GM21390 (cell line): ENCODE results near the gene SAMD1.

ENCODE experiments used
- ATAC-seq: cut with Tn5 transposase; IDR thresholded peaks from one replicate; pipeline ENCODE4 v1.9.1; 2021; ENCODE audit not compliant: unreplicated experiment

SAMD1 gene

GRCh38 chr19:14089662-14090508 lies 666 bp downstream of the SAMD1 start:
- no peak for ATAC-seq

GRCh38 chr19:14089412-14089661 lies 1.2 kb downstream of the SAMD1 start:
- no peak for ATAC-seq

DNA sequence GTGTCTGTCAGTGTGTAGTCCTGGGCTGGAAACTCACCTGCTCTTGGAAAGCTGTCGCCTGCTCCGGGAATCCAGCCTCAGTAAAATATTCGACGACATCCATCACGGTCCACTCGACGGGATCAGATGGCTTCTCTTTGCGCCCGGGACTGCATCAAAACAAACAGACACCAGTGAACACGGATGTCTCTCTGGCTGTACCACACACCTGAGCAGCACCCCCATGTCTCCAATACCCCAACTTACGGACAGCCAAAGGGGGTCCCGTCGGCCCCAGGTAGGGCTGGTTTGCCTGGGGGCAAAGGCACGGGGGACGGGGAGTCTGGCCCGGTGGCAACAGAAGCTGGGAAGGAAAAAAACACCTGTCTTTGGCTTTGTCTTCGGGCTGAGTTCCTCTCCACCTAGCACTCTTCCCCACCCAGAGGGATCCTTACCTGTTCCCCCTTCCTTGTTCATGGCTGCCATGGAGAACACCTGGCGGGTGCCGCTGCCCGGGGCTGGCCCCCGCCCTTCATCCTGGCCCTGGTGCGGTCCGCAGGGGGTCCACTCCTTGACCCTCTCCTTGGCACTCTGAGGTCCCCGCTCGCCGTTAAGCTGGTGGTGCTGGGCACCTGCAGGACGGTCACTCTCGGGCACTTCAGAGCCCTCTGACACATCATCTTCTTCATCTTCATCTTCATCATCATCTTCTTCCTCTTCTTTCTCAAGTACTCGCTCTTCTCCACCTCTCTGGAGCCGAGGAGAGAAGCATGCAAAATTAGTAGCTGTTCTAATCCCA lies 1.7 kb downstream of the SAMD1 start:
- ATAC-seq: no peak

DNA sequence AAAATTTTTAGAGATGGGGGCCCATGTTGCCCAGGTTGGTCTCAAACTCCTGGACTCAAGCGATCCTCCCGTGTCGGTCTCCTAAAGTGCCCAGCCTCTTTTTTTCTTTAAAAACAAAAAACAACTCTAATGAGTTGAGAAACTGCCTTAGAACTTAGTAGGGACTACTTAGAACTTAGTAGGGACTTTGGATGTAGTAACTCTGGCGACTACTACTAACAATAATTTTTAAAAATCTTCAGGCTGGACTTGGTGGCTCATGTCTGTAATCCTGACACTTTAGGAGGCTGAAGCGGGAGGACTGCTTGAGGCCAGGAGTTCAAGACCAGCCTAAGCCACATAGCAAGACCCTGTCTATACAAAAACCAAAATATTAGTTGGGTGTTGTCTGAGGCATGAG lies 4.5 kb downstream of the SAMD1 start:
- ATAC-seq: no peak

DNA sequence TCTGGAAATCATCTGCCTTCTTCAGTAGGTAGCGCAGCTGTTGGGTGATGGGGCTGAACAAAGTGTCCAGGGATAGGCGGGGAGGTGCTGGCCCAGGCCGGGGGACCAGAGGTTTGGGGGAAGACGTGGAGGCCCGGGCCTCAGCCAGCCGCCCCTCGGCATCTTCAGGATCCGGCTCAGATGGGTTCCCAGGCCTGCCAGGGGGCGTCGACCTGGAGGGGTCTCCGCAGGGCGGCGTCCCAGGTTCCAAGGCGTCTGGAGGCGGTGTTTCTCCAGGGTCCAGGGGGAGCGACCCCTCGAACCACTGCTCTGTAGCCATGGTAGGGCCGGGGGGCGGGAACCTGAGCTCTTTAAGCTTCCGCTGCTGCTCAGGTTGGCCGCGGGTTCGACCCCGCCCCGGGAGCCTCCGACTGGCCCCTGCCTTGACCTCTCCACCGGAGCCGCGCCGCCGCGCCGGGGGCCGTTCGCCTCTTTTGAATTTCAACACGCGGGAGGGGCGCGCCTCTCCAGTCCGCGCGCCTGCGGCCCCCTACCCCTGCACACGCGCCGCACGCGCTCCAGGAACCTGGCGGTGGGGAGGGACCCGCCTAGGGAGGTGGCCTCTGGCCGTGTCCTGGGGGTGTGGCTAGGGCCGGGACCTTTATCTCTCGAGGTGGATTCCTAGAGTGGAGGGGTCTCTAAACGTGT lies 5.1 kb downstream of the SAMD1 start, which contains the start of gene C19orf67:
Gene C19orf67, minus strand, starts transcription at position 475 of the 687 bp plus-strand sequence. Its CDS starts 156 bp downstream, at position 319.
- ATAC-seq: no peak

DNA sequence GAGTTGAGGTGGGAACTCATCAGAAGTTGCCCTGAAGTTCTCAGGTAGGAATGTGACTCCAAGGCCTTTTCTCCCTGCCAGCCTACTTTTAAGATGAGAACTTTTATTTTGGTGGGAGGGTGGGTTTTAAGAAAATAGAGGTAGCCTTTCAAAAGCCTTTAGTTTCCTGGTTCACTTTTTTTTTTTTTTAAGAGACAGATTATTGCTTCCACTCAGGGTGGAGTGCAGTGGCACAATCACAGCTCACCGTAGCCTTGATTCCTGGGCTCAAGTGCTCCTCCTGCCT lies 7.9 kb downstream of the SAMD1 start:
- no peak for ATAC-seq

- peak; percentile 11 for ATAC-seq
Observed at GRCh38 chr19:14081797-14082674, 8.5 kb downstream of the SAMD1 start.

GRCh38 chr19:14080887-14081796 lies 9.4 kb downstream of the SAMD1 start:
- ATAC-seq: peak; percentile 65

GRCh38 chr19:14078411-14078810 lies 12.1 kb downstream of the SAMD1 start:
- ATAC-seq: no peak

DNA sequence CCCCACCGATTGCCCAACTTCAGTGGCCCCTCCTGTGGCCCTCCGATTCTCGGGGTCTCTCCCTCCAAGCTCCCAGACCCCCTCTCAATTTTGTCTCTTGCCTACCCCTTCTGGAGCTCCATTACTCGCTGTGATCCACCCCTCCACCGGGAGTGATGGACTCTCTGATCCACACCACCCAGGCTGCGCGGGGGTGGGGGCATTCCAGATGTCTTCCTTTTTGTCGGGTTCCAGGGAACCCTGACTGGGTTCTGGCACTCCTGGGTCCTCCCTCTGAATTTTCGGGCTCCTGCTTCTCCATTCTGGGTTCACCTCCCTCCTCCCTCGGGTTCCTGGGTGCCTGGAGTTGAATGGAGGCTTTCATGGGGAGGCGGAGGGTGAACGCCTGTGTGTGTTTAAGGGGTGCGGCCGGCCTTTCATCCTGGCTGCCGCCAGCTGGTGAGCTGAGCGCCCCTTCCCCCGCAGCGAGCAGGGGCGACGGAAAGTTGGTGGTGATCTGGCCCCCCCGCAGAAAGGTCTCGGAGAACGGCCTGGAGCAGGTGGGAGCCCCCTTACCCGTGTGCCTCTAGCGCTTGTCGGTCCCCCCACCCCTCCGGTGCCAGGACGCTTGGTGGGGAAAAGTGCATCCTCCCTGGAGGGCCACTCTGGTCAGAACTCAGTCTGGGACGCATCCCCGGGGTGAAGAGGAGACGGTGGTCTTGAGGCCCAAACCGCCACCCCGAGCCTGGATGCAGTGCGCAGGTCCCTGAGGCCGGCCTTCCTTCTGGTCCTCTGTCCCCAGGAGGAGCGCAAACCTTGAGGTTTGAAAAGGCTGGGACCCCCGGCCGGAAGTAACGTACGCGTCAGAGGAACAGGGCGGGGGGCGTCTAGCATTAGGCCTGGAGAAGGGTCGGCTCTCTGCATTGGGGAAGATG lies 16.4 kb downstream of the SAMD1 start:
- no peak for ATAC-seq

- ATAC-seq: peak; percentile 50
Observed at GRCh38 chr19:14073261-14073924, 17.2 kb downstream of the SAMD1 start.

- peak; percentile 3 for ATAC-seq
Observed at GRCh38 chr19:14072535-14073260, 17.9 kb downstream of the SAMD1 start, which contains the start of gene MISP3. Gene MISP3, plus strand, starts transcription at chr19:14072786. Its CDS starts 524 bp downstream, at chr19:14073310.

- ATAC-seq: no peak
Observed at GRCh38 chr19:14070268-14071050, 20.1 kb downstream of the SAMD1 start.

DNA sequence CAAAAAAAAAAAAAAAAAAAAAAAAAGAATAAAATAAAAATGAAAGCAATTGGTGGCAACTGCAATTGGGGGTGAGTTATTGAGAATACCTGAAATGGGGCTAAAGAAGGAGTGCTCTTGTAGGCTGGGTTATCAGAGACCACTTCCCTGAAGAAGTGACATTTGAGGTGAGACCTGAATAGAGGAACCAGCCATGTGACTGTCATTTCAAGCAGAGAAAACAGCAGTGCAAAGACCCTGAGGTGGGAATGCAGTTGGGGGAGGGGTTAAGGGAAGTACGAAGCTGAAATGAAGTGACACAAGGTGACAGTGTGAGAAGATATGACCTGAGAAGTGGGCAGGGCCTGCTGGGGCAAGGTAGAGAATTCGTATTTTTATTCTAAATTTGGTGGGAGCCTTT lies 24.4 kb downstream of the SAMD1 start:
- ATAC-seq: no peak

- ATAC-seq: no peak
Observed at GRCh38 chr19:14063105-14063504, 27.4 kb downstream of the SAMD1 start.

DNA sequence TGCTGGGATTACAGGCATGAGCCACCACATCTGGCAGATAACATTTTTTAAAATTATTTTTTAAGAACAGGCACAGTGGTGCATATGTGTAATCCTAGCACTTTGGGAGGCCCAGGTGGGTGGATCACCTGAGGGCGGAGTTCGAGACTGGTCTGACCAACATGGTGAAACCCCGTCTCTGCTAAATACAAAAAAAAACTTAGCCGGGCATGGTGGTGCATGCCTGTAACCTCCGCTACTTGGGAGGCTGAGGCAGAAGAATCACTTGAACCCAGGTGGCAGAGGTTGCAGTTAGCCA lies 28.0 kb downstream of the SAMD1 start:
- ATAC-seq: no peak
